DMS153 treated with DMSO at 0.1 percent for 48 hours (cell line): ENCODE results near the gene ADAMTS3.

ENCODE experiments used
- DNase-seq: peaks from one replicate; lab custom pipeline; 2025; ENCODE audit not compliant: unreplicated experiment; lab: John Stamatoyannopoulos, UW

The ADAMTS3 gene

DNA sequence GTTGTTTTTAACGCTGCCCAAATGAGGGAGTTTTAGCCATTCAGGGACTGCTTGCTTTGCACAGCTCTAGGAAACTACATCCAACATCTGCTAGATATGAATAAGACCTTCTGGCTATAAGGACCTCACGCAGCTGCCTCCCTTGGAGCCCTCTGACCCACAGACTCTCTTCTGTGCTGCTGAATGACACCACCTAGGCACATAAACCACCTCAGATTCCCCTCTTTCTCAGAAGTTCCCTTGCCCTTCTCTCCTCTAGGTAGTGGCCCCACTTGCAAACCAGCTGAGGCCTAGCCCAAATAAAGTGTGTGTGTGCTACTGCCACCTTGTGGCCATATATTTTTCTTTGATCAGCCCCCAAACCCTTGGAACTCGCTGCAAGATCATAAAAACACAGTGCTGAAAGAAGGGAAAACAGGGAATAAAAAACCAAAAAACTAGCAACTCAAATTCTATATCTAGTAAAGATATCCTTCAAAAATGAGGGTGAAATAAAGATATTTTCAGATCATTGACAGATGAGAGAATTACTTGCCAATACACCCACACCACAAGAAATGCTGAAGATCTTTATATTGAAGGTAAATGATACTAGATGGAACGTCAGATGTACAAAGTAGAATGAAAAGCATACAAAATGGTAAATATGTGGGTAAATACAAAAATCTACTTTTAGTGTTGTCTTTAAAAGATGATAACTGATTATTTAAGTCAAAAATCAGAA is 265.9 kb downstream of the ADAMTS3 start:
- DNase-seq, result no peak

DNA sequence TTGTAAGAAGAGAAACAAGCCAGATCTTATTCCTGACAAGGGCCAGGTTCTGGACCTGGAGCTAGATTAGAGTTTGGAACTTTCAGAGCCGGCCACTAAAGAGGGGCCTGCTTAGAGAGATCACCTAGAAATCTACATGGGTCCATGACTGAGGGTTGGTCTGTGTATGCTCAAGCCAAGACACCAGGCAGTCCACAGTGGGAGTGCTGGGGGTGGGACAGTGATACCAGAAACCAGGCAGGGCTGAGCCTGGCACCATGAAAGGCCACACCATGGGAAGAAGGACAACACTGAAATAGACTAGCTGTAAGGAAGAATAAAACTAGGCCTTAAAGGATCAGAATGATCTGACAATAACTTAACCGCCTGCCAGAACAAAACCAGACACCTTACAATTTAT is 267.3 kb downstream of the ADAMTS3 start:
- no peak for DNase-seq

DNA sequence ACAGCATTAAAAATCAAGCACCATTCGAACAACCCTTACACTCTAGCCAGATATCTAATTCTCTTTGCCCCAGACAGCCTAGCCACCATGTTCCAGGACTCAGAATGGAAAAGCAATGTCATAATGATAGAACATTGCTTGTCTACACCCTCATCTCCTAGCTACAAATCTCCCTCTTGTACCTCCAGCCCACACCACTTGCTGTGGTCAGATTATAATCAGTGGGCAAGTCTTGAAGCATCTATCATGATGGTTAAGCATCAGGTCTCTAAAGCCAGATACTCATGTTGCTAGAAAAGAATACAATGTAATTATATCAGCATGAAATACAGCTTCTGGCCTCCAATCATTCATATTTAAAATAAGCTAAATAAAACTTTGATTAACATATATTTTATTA is 268.9 kb downstream of the ADAMTS3 start:
- DNase-seq, result no peak

GRCh38 chr4:72295966-72296557 is 273.0 kb downstream of the ADAMTS3 start:
- DNase-seq, result peak; percentile 54

DNA sequence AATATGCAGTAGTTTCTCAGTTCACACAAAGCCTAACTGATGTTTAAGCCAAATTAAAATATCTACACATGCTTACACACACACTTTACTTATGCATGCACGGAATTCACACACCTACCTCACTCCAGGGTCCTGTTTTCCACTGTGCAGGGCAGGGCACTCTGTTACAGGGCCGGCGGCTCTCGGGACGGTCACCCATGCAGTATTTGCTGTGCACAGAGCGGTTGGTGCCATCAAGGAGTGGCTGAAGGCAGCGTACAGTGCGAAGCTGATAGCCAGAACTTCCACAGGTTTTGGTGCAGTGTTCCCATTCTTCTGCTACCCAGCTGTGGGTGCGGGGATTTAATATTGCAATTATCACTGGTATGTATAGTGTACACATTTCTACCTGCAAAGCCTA is 278.3 kb downstream of the ADAMTS3 start:
- DNase-seq, result no peak

- DNase-seq, result no peak
Observed at GRCh38 chr4:72286910-72287309, 282.1 kb downstream of the ADAMTS3 start.

DNA sequence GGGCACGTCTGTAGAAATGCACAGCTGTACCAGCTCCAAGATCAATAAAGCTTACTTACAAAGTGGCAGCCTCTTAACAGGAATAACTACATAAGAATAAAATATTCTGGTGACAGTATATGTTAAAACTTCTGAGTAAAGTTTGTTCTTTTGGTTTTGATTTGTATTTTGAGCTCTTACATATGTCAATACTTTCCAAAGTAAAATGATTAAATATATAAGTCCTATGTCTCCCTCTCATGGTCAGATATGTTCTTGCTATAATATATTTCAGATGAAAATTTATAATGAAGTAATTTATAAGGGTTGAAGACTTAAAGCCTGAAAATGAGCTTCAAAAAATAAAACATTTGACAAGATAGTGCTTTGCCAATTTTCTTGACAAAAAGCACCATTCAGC is 282.8 kb downstream of the ADAMTS3 start:
- peak; percentile 12 for DNase-seq

DNA sequence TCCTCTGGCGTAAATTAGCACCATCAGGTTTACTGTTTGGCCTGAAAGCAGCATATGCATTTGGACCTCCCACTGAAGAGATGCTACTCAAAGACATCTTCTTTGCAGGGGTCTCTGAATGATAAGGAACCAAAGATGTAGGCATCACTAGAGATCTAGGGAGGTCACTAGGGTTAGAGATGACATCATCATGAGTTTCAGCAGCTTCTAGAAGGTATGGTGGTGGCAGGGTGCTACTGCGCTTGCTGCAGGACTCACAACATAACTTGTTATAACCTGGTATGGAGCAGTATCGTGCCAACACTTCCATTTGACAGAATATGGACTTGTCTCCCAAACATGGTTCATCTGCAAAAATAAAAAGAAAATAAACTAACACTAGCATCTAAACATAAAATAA is 285.7 kb downstream of the ADAMTS3 start:
- DNase-seq, result no peak

- no peak for DNase-seq
Observed at GRCh38 chr4:72280252-72280651, 288.8 kb downstream of the ADAMTS3 start.

DNA sequence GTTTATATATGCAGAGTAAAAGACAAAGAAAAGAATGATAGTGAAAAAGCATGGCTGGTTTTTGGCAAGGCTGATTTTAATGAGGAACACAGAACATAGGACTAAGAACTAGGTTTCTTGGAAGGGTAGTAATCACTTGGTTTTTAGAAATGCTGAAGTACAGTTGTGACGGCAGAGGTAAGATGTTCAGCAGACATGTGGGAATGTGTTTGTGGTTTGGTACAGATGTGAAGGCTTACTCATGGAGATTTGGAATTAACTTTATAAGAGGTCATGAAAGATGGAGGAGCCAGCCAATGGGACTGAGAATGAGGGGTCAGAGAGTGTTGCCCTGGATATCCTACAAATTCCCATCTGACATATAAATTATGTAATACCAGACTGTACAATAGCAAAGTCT is 293.6 kb downstream of the ADAMTS3 start:
- no peak for DNase-seq

GRCh38 chr4:72274251-72274650 is 294.8 kb downstream of the ADAMTS3 start:
- DNase-seq, result no peak

GRCh38 chr4:72255269-72255668 is 313.8 kb downstream of the ADAMTS3 start:
- no peak for DNase-seq

DNA sequence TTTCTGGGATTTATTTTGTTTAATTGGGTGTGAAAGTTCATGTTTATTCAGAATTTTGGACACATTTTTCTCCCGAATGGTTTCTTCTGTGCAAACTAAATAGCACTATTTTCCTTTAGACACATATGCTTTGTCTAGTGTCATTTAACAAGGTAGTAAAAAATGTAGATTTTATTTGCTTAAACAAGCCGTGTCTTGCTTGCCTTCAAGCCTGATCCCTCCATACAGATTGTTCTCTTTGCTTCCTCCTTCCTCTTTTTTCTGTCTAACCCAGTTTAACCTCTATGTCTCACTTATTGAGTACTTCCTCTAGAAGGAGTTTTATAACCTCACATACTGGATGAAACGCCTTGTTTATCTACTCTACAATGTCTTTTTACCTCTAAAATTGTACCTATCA is 325.4 kb downstream of the ADAMTS3 start:
- DNase-seq, result peak; percentile 60

DNA sequence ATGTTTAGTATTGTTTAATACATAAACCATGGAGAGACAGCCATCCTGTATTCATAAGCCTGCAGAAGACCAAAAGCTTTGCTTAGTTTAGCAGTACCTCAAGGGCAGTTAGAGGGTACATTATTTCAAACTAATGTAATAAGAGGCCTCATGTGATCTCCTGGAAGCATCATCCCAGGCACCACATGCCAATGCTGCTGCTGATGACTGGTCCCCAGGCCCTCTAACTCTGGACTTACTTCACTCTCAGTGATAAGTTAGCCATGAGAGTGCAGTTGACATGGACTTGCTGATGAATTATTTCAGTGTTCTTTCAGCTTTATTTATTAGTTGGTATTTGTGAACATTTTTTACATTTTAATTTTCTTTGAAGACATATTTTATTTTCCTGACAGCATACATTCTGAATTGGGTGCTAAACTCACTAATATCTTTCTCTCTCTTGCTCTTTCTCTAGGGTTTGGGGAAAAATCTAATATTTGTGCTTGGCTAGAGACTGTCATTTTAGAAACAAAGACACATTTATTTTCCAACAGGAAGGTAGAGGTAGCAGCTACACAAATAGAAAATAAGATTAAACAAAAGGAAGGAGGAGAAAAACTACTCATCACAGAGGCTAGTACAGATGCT is 329.4 kb downstream of the ADAMTS3 start:
- DNase-seq, result no peak
